Measurements from ENCODE around the gene KIF13A.

The KIF13A gene

DNA sequence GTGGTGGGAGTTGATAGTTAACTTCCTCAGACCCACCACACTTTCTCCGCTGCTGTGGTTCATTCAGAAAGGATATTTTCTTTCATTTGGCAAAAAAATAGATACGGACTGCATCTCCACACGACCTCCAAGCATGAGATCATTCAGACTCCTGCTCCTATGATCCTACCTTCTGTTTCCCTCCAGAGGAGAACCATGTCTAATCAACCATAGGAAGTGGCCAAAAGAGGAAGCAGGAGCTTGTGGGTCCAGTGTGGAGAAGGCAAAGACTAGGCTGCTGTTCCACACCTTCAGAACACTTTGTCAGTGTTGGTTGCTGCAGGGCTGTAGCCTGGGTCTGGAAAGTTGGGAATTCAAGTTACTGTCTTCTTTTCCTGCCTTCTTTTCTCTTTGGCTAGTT, 10.6 kb upstream of the KIF13A start:
- TF ChIP-seq, protein P1, sequence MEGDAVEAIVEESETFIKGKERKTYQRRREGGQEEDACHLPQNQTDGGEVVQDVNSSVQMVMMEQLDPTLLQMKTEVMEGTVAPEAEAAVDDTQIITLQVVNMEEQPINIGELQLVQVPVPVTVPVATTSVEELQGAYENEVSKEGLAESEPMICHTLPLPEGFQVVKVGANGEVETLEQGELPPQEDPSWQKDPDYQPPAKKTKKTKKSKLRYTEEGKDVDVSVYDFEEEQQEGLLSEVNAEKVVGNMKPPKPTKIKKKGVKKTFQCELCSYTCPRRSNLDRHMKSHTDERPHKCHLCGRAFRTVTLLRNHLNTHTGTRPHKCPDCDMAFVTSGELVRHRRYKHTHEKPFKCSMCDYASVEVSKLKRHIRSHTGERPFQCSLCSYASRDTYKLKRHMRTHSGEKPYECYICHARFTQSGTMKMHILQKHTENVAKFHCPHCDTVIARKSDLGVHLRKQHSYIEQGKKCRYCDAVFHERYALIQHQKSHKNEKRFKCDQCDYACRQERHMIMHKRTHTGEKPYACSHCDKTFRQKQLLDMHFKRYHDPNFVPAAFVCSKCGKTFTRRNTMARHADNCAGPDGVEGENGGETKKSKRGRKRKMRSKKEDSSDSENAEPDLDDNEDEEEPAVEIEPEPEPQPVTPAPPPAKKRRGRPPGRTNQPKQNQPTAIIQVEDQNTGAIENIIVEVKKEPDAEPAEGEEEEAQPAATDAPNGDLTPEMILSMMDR (IDR thresholded peaks at IDR 0.05; ENCODE audit: insufficient read depth, missing control alignments), result no peak
- DNase-seq (ENCODE audit: insufficient read length, low spot score) (no peak), FAIRE-seq (no peak)

DNA sequence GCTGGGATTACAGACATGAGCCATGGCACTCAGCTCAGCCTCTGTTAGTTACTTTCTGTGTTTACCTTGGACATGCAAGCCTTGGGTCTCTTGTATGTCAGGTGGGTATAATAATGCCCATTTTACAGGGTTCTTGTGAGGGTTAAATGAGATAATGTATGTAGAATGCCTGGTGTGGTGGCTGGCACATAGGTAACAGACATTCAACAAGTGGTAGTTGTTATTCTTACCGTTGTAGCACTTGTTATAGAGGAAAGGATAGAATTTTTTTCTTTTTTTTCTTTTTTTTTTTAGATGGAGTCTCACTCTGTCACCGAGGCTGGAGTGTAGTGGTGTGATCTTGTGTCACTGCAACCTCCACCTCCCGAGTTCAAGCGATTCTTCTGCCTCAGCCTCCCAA, 8.0 kb upstream of the KIF13A start:
- TF ChIP-seq, protein P1 (IDR thresholded peaks at IDR 0.05; ENCODE audit: insufficient read depth, missing control alignments), result no peak
- DNase-seq (ENCODE audit: insufficient read length, low spot score), result no peak
- no peak for FAIRE-seq

DNA sequence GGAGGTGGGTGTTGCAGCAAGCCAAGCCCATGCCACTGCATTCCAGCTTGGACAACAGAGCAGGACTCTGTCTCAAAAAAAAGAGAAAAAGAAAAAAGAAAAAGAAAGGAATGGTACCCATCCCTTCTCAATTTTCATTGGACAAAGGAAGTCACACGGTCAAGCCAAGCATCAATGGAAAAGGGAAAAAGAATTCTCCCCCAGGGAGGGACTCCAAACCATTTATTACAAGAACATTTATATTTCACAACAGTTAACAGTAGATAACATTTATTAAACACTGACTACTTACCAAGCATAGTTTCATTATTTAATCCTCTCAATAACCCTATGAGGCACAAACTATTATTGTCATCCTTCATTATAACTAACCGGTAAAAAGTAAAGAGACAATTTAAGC, 6.6 kb upstream of the KIF13A start:
- DNase-seq (ENCODE audit: insufficient read length, low spot score) (no peak), FAIRE-seq (no peak)
- TF ChIP-seq, protein P1 (IDR thresholded peaks at IDR 0.05; ENCODE audit: insufficient read depth, missing control alignments), result no peak

DNA sequence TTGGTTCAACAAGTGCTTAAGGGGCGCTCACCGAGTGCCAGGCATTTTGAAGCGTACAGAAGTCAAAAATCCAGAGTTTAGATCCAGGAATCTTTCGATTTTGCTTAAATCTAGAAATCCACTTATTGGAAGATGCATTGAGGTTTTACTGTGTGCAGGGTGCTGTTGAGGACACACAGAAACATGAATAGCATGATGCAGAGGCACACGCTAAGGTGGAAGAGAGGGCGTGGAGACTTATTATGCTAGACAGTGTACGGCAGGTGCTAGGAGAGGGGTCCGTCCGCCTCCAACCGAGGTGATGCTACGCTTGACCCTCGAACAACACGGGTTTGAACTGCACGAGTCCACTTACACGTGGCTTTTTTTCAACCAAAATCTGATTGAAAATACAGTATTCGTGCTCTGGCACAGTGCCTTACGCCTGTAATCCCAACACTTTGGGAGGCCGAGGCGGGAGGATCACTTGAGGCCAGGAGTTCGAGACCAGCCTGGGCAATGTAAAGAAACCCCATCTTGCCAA, 1.0 kb upstream of the KIF13A start:
- DNase-seq (ENCODE audit: insufficient read length, low spot score) (no peak), FAIRE-seq (no peak)
- TF ChIP-seq, protein P1 (IDR thresholded peaks at IDR 0.05; ENCODE audit: insufficient read depth, missing control alignments), result peak; percentile 11

DNA sequence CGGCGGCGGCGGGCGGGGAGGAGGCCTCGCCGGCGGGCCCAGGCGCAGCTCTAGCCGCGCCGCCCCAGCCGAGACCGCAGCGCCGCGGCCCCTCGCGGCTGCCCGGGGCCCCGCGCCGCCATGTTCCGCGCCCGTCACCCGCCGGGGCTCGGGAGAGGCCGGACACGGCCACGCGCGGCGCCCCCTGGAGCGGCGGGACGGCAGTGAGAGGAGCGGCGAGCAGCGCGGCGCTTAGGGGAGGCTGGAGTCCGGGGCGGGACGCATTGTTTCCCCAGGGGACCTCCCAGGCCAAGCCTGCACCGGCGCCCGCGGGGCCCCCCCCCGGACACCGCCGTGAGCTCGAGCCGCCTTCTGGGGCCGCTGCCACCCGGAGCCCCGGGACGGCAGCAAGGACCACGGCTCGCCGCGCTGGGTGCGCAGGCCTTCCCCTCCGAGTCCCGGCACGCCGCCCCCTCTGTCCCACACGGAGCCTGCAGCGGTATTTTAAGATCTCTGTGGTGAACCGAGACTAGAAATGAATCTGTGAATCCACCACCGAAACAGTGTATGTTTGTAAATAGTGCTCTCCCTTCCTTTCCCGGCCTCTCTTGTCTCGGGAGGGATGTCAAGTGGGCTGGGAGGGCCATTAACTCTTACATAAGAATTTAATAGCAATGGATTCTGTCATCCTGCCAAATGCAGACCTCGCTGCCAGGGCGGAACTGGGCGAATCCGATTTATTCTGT, 424 bp upstream of the KIF13A start:
- FAIRE-seq, result no peak
- TF ChIP-seq, protein P1 (IDR thresholded peaks at IDR 0.05; ENCODE audit: insufficient read depth, missing control alignments), result peak; percentile 12
- peak; percentile 43 for DNase-seq (ENCODE audit: insufficient read length, low spot score)

DNA sequence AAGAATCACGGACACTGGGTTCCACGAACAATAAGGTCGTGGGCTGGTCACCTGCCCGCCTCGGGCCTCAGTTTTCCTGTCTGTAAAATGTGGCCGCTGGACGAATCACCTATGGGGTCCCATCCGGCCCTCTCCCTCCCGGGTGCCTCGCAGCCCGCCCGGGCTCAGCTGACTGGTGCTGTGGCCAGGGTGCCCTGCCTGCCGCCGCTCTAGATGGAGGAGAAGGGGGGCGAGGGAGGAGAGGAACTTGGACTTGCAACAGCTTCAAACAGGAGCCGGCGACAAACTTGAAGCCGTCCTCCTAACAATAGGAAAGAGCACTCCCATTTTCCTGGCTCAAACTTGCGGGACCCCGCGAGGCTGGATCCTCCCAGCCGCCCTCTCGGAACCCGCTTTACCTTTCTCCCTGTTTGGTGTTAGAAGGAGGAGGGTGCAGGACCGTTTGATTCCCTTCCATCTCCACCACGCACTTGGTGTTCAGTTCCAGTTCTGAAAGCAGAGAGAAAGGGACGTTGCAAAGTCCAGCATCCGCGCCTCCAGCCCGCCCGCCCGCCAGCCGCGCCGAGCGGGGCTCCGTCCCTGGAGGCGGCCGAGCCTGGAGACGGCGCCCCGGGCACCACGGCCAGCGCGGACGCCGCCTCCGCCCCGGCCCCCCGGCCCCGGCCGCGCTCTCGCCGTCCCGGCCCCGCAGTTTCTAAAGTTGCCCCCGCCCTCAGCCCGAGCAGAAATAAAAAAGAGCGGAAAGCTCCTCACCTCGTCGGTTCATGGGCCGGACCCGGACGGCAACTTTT, 584 bp downstream of the KIF13A start:
- DNase-seq (ENCODE audit: insufficient read length, low spot score) (no peak), FAIRE-seq (no peak)
- TF ChIP-seq, protein P1 (IDR thresholded peaks at IDR 0.05; ENCODE audit: insufficient read depth, missing control alignments), result no peak

Data from D721Med (cell line).